WTC11 (cell line): ENCODE data around the gene GABRG2.

Experiments used
- ATF6 ChIP-seq: sonication (generic); formaldehyde crosslinking; IDR thresholded peaks from 2 replicates; pipeline ENCODE4 v1.8.1; 2023; ENCODE audit warnings: mild to moderate bottlenecking, missing genetic modification reagents
- E2F4 ChIP-seq: sonication (generic); formaldehyde crosslinking; IDR thresholded peaks from 2 replicates; pipeline ENCODE4 v1.8.1; 2022; ENCODE audit warnings: low read depth, mild to moderate bottlenecking, moderate library complexity, missing genetic modification reagents, borderline replicate concordance
- NR1H2 ChIP-seq: sonication (generic); formaldehyde crosslinking; IDR thresholded peaks from 2 replicates; pipeline ENCODE4 v1.9.0; 2021; ENCODE audit warnings: mild to moderate bottlenecking, moderate library complexity, missing genetic modification reagents
- SOX15 ChIP-seq: fragments of 250-450 bp; sonication (Bioruptor Pico); IDR thresholded peaks from 2 replicates; pipeline ENCODE4 v1.9.0; 2021; ENCODE audit warnings: mild to moderate bottlenecking
- TP53 ChIP-seq: sonication (generic); formaldehyde crosslinking; IDR thresholded peaks from 2 replicates; pipeline ENCODE4 v1.8.1; 2023; ENCODE audit warnings: mild to moderate bottlenecking, missing genetic modification reagents
- USF2 ChIP-seq: sonication (generic); formaldehyde crosslinking; IDR thresholded peaks from 2 replicates; pipeline ENCODE4 v1.8.1; 2023; ENCODE audit warnings: mild to moderate bottlenecking, missing genetic modification reagents, moderate library complexity
- TF ChIP-seq, protein P1 (sequence below): fragments of 200-600 bp; IDR thresholded peaks from 2 replicates; pipeline ENCODE4 v1.8.0; 2022; ENCODE audit warnings: antibody characterized with exemption

- TF ChIP-seq, protein P1, sequence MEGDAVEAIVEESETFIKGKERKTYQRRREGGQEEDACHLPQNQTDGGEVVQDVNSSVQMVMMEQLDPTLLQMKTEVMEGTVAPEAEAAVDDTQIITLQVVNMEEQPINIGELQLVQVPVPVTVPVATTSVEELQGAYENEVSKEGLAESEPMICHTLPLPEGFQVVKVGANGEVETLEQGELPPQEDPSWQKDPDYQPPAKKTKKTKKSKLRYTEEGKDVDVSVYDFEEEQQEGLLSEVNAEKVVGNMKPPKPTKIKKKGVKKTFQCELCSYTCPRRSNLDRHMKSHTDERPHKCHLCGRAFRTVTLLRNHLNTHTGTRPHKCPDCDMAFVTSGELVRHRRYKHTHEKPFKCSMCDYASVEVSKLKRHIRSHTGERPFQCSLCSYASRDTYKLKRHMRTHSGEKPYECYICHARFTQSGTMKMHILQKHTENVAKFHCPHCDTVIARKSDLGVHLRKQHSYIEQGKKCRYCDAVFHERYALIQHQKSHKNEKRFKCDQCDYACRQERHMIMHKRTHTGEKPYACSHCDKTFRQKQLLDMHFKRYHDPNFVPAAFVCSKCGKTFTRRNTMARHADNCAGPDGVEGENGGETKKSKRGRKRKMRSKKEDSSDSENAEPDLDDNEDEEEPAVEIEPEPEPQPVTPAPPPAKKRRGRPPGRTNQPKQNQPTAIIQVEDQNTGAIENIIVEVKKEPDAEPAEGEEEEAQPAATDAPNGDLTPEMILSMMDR = no peak
- TF ChIP-seq SOX15 (CRISPR knock-in tag) (no peak), NR1H2 (CRISPR knock-in tag) (no peak), USF2 (CRISPR knock-in tag) (no peak), E2F4 (CRISPR knock-in tag) (no peak), ATF6 (no peak), TP53 (CRISPR knock-in tag) (no peak)
Observed at GRCh38 chr5:162139190-162139589, 71.6 kb downstream of the GABRG2 start.
